Adrenal gland (tissue), 5 donors: ENCODE results near the gene GPS1.

Source experiments
- POLR2A ChIP-seq, 2 donors: fragments of 450-650 bp; IDR thresholded peaks; one replicate each; pipeline ENCODE4 v1.6.1; 2017; ENCODE audit warnings: antibody characterized with exemption in 2 of 2, mild to moderate bottlenecking in 2 of 2, moderate library complexity in 1 of 2
- TF ChIP-seq, protein P1 (sequence below), 6 experiments: fragments of 450-650 bp in 4 of 6; fragments of 200-600 bp in 2 of 6; sonication (generic) in 1 of 6; IDR thresholded peaks; 1 replicate in 5 of 6; 2 replicates in 1 of 6; pipeline versions ENCODE4 v1.5.1 to v1.8.0; 2016 to 2021; ENCODE audit warnings: antibody characterized with exemption in 6 of 6, mild to moderate bottlenecking in 2 of 6, moderate library complexity in 1 of 6
- donor health status: DM: no; HTN: no; CAD: no.

DNA sequence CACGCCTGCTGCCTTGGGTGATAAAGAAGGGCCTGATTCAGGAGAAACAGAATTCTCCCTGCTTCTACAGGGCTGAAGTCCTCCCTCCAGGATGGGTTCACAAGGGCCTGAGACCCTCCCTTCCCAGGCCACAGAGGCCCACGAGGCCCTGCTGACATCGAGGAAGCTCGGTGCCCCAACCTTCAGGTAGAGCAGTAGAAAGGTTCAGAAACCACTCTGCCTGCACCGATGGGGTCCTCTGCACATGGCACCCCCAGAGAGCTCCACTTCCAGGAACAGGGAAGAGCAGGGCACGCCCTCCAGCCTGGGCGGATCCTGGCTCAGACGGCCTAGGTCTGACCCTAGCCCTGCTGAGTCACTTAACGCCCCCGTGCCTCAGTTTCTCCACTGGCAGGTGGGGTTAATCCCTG lies 29.8 kb upstream of the GPS1 start:
- no peak for TF ChIP-seq POLR2A (IDR thresholded peaks at IDR 0.05)
- TF ChIP-seq, protein P1, sequence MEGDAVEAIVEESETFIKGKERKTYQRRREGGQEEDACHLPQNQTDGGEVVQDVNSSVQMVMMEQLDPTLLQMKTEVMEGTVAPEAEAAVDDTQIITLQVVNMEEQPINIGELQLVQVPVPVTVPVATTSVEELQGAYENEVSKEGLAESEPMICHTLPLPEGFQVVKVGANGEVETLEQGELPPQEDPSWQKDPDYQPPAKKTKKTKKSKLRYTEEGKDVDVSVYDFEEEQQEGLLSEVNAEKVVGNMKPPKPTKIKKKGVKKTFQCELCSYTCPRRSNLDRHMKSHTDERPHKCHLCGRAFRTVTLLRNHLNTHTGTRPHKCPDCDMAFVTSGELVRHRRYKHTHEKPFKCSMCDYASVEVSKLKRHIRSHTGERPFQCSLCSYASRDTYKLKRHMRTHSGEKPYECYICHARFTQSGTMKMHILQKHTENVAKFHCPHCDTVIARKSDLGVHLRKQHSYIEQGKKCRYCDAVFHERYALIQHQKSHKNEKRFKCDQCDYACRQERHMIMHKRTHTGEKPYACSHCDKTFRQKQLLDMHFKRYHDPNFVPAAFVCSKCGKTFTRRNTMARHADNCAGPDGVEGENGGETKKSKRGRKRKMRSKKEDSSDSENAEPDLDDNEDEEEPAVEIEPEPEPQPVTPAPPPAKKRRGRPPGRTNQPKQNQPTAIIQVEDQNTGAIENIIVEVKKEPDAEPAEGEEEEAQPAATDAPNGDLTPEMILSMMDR (IDR thresholded peaks at IDR 0.05) = no peak
